HG02938 (cell line): ENCODE results near the gene IDH1.
A peak's percentile ranks its signal among the peaks of the same experiment; 100 is the strongest.
"Not testable (repeated sequence)": the region's sequence is repeated elsewhere in the genome, so short reads cannot be mapped to it uniquely, and the experiment has no call there.

Experiments used
- ATAC-seq: cut with Tn5 transposase; IDR thresholded peaks from one replicate; pipeline ENCODE4 v1.9.1; 2021; ENCODE audit warnings: mild to moderate bottlenecking, moderate library complexity; ENCODE audit not compliant: unreplicated experiment

IDH1 gene

GRCh38 chr2:208254871-208255556 is at the start of gene IDH1:
TSS of gene IDH1 (minus strand) at chr2:208255071. CDS start at chr2:208251551, 3,520 bp downstream.
- peak; percentile 71 for ATAC-seq

GRCh38 chr2:208304157-208304556 is 49.3 kb upstream of the IDH1 start:
- ATAC-seq = no peak

DNA sequence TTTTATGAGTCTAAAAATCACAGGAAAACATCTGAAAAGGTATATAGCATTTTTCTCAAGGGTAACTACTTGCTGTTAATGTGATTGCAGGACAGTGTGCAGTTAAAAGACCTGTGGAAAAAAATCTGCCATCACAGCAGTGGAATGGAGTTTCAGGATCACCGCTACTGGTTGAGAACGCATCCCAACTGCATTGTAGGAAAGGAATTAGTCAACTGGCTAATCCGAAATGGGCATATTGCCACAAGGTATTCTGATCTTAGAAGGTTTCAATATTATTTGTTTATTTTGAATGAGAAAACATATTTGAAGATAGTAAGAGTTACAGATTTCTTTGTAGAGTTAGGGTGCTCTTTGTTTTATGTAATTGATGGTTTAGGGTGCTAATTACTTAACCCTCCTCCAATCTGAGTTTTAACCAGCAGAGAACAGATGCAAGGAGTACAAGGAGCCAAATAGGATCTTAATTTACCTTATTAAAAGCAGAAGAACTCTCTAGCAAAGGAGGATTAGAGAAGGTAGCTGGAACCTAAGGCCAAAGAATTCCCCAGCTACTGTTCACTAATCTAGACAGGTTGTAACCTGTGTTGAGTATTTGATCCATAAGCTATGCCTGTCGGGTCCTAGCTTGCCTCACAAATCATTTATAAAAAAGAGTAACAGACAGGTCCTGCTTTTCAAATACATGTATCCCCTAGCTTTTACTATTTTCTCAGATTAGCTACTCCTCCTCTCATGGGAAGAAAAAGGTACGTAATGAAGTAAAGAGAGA is 46.2 kb upstream of the IDH1 start:
- ATAC-seq = no peak

DNA sequence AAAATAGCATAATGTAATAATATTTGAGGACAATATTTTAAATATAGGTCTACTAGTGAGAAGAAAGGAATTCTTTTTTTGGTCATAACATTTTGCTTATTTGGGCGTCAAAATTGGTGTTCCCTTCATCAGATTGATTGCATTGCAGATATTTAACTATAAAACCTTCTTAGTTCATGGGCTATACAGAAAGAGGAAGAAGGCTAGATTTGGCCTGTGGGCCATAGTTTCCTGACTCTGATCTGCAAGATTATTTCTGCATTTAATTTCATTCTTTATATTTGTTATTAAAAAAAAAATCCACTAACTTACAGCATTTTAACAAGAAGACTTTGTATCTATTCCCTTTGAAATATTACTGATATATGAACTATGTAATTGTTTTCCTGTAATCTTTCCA is 43.1 kb upstream of the IDH1 start:
- no peak for ATAC-seq

DNA sequence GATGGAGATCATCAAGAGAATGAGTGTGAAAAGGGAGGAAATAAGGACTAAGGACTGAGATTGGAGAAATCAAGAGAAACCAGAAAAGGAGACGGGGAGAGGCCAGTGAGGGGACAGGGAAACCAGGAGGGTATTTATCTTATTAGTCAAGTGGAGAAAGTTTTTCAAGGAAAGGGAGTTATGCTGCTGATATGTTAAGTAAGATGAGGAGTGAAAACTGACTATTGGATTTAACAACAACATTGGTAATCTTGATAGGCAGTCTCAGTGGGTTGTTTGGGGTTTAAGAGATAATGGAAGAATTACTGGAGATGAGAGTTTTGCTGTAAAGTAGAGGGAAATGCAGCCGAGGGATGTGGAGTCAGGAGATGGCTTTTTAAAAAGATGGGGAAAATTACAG is 41.7 kb upstream of the IDH1 start:
- no peak for ATAC-seq

- ATAC-seq = no peak
Measured at GRCh38 chr2:208295834-208296233, 41.0 kb upstream of the IDH1 start.

- ATAC-seq = no peak
Measured at GRCh38 chr2:208294482-208295024, 39.7 kb upstream of the IDH1 start.

- no peak for ATAC-seq
Measured at GRCh38 chr2:208285853-208286252, 31.0 kb upstream of the IDH1 start.

- ATAC-seq = peak; percentile 64
Measured at GRCh38 chr2:208280933-208281332, 26.1 kb upstream of the IDH1 start.

DNA sequence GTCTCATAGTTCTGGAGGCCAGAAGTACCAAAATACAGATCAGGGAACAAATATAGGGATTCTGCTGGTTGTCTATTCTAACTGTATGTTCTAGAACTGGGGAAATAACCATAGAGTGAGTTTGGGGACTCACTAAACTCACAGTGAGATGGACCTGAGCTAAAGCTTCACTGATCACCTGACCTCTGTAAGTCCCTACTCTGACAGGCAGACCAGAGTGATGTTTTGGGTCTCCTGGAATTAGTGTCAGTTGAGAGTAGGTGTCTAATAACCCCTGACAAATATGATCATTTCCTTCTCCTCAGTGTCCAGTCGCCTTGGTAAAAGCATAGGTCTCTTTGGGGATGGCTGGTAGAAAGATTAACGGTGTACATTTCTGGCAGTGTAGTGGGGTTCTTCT is 25.4 kb upstream of the IDH1 start:
- ATAC-seq = no peak

DNA sequence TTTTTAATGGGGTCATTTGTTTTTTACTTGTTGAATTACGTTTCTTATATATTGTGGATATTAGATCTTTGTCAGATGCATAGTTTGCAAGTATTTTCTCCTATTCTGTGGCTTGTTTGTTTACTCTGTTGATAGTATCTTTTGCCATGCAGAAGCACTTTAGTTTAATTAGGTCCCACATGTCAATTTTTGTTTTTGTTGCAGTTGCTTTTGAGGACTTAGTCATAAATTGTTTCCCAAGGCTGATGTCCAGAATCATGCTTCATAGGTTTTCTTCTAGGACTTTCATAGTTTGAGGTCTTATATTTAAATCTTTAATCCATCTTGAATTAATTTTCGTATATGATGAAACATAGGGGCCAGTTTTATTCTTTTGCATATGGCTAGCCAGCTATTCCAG is 24.4 kb upstream of the IDH1 start:
- no peak for ATAC-seq

- no peak for ATAC-seq
Measured at GRCh38 chr2:208278549-208278948, 23.7 kb upstream of the IDH1 start.

DNA sequence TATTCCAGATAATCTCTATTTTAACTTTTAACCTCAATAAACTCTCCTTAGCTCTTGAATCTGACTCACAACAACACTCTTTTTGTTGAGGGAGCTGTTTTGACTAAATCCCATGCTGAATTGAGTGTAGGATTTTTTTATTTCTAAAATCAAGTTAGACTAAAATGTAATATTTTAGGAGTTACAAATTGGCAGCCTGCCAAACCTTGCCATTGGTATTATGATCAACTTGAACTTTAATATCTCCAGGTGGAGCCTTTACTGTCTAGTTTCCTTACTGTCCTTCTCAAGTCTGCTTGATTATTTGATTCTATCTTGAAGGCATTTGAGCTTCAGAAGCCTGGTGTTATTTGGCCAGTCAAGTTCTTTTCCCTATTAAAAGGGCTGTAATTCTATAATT is 19.9 kb upstream of the IDH1 start:
- ATAC-seq = no peak

DNA sequence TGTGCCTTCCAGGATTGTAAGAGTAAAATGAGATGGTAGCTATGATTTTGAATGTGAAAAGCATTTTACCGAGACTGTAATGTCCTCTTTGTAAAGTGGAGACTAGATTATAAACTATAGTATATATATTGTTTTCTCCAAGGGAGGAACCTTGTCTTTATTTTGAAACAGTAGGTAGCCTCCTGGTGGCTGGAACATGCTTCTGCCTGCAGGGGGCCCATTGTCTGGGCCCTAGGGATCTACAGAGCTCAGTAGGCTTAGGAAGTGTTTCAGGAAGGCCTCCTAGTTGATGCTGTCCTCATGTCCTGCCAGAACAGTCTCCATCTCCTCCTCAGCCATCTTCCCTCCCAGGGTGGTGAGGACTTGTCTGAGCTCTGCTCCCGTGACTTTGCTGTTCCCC is 14.2 kb upstream of the IDH1 start:
- ATAC-seq = no peak

- ATAC-seq = no peak
Measured at GRCh38 chr2:208268156-208268952, 13.5 kb upstream of the IDH1 start.

DNA sequence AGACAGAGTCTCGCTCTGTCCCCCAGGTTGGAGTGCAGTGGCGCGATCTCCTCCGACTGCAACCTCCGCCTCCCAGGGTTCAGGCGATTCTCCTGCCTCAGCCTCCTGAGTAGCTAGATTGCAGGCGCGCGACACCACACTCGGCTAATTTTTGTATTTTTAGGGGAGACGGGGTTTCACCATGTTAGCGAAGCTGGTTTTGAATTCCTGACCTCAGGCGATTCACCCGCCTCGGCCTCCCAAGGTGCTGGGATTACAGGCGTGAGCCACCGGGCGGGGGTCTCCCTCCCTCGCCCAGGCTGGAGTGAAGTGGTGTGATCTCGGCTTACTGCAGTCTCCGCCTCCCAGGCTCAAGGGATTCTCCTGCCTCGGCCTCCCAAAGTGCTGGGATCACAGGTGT is 12.7 kb upstream of the IDH1 start:
- ATAC-seq = not testable (repeated sequence)

GRCh38 chr2:208266936-208267335 is 12.1 kb upstream of the IDH1 start:
- no peak for ATAC-seq

DNA sequence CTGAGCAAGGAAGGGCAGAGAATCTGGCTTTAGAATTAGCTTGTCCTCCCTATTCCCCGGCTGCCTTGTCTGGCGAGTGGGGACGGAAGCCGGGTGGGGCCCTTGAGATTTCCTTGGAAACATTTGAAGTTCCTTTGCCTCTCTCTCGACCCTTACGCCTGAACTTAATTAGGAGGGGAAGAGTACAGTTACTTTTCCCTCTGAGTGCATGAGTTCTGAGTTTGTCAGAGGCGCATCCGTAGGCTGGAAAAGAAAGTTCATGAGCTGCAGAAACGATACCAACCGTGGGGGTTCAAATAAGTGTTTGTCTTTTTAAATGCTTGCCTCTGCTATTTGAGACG is 11.7 kb upstream of the IDH1 start:
- ATAC-seq = peak; percentile 17

GRCh38 chr2:208265801-208266552 is 11.1 kb upstream of the IDH1 start, which contains the start of gene PIKFYVE:
TSS of gene PIKFYVE (plus strand) at chr2:208266255. CDS start at chr2:208271520, 5,265 bp downstream.
- ATAC-seq = peak; percentile 81

GRCh38 chr2:208265371-208265800 is 10.5 kb upstream of the IDH1 start:
- ATAC-seq = peak; percentile 51
